NCI-H2196 (cell line): Measurements from ENCODE around the gene AGXT2.
"Not testable (repeated sequence)": the region's sequence is repeated elsewhere in the genome, so short reads cannot be mapped to it uniquely, and the experiment has no call there.

Experiments used
- DNase-seq: peaks from one replicate; lab custom pipeline; 2025; ENCODE audit not compliant: unreplicated experiment; lab: John Stamatoyannopoulos, UW

Gene AGXT2

GRCh38 chr5:35052838-35053237 is 5.1 kb upstream of the AGXT2 start:
- DNase-seq: no peak

GRCh38 chr5:35050541-35051126 is 2.9 kb upstream of the AGXT2 start:
- no peak for DNase-seq

- DNase-seq: no peak
Measured at GRCh38 chr5:35048910-35049309, 1.2 kb upstream of the AGXT2 start.

- no peak for DNase-seq
Measured at GRCh38 chr5:35046774-35047173, 975 bp downstream of the AGXT2 start.

GRCh38 chr5:35045280-35045679 is 2.5 kb downstream of the AGXT2 start:
- no peak for DNase-seq

GRCh38 chr5:35044649-35045048 is 3.1 kb downstream of the AGXT2 start:
- DNase-seq: no peak

GRCh38 chr5:35042781-35043180 is 5.0 kb downstream of the AGXT2 start:
- DNase-seq: no peak

- DNase-seq: no peak
Measured at GRCh38 chr5:35041261-35041660, 6.5 kb downstream of the AGXT2 start.

GRCh38 chr5:35038891-35039290 is 8.9 kb downstream of the AGXT2 start:
- no peak for DNase-seq

- DNase-seq: no peak
Measured at GRCh38 chr5:35036536-35036935, 11.2 kb downstream of the AGXT2 start.

- DNase-seq: not testable (repeated sequence)
Measured at GRCh38 chr5:35035929-35036328, 11.8 kb downstream of the AGXT2 start.

GRCh38 chr5:35035271-35035670 is 12.5 kb downstream of the AGXT2 start:
- no peak for DNase-seq

- no peak for DNase-seq
Measured at GRCh38 chr5:35032356-35032755, 15.4 kb downstream of the AGXT2 start.

- DNase-seq: no peak
Measured at GRCh38 chr5:35031276-35031675, 16.5 kb downstream of the AGXT2 start.

- DNase-seq: no peak
Measured at GRCh38 chr5:35030426-35031100, 17.2 kb downstream of the AGXT2 start.

- no peak for DNase-seq
Measured at GRCh38 chr5:35029333-35029732, 18.4 kb downstream of the AGXT2 start.

- no peak for DNase-seq
Measured at GRCh38 chr5:35026941-35027340, 20.8 kb downstream of the AGXT2 start.

GRCh38 chr5:35026280-35026840 is 21.4 kb downstream of the AGXT2 start:
- DNase-seq: no peak

GRCh38 chr5:35024911-35025510 is 22.7 kb downstream of the AGXT2 start:
- DNase-seq: no peak

GRCh38 chr5:35023391-35024178 is 24.2 kb downstream of the AGXT2 start:
- DNase-seq: no peak
